NCI-H2227 treated with DMSO at 0.1 percent for 48 hours (cell line): ENCODE data around the gene IFI30.
A peak's percentile ranks its signal among the peaks of the same experiment; 100 is the strongest.

ENCODE experiments used
- DNase-seq: peaks from one replicate; lab custom pipeline; 2025; lab: John Stamatoyannopoulos, UW

IFI30 gene

GRCh38 chr19:18173572-18174288 lies at the start of gene IFI30:
IFI30 (plus strand) TSS chr19:18173813; CDS start chr19:18173842, 29 bp downstream.
- no peak for DNase-seq

GRCh38 chr19:18123819-18124218 lies 49.8 kb upstream of the IFI30 start:
- no peak for DNase-seq

- no peak for DNase-seq
These were observed 47.5 kb upstream of the IFI30 start for GRCh38 chr19:18126097-18126496.

- DNase-seq = no peak
These were observed 45.6 kb upstream of the IFI30 start for GRCh38 chr19:18128044-18128443.

- no peak for DNase-seq
These were observed 44.8 kb upstream of the IFI30 start for GRCh38 chr19:18128805-18129204.

GRCh38 chr19:18130523-18131242 lies 42.9 kb upstream of the IFI30 start:
- DNase-seq = no peak

GRCh38 chr19:18131841-18132596 lies 41.6 kb upstream of the IFI30 start:
- DNase-seq = no peak

GRCh38 chr19:18135712-18136584 lies 37.7 kb upstream of the IFI30 start:
- DNase-seq = no peak

- DNase-seq = no peak
These were observed 36.4 kb upstream of the IFI30 start for GRCh38 chr19:18137242-18137641.

- no peak for DNase-seq
These were observed 35.8 kb upstream of the IFI30 start for GRCh38 chr19:18137657-18138339.

- DNase-seq = no peak
These were observed 33.1 kb upstream of the IFI30 start for GRCh38 chr19:18140473-18140872.

DNA sequence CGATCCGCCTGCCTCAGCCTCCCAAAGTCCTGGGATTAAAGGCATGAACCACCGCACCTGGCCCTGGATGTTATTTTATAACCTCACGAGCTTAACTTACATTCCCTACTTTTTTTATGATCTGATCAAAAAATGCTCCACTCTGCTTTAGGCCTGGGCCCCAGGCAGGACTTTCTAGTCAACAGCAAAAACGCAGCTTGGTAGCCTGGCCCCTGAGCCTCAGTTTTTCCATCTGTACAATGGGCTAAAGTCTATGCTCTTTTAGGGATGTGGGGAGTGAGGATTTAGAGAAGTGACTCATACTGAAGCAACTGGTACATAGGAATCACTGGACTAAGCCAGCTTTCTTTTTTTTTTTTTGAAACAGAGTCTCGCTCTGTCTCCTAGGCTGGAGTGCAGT lies 32.6 kb upstream of the IFI30 start:
- no peak for DNase-seq

DNA sequence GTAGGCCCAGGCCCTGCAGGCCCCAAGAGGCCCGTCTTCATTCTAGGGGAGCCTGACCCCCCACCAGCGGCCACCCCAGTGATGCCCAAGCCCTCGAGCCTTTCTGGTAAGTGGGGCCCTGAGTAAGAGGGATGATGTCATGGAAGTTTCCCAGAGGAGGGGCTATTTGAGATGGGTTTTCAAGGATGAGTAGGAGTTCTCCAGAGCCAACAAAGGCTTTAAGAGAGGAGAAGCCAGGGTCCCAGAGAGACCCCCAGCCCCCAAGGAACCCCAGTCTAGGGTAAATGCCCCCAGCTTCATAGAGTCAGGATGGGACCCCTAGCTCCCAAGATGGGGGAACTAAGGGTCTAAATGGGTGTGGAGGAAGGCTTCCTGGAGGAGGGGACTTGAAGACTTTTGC lies 29.7 kb upstream of the IFI30 start:
- DNase-seq = no peak

- no peak for DNase-seq
These were observed 29.3 kb upstream of the IFI30 start for GRCh38 chr19:18144361-18144760.

DNA sequence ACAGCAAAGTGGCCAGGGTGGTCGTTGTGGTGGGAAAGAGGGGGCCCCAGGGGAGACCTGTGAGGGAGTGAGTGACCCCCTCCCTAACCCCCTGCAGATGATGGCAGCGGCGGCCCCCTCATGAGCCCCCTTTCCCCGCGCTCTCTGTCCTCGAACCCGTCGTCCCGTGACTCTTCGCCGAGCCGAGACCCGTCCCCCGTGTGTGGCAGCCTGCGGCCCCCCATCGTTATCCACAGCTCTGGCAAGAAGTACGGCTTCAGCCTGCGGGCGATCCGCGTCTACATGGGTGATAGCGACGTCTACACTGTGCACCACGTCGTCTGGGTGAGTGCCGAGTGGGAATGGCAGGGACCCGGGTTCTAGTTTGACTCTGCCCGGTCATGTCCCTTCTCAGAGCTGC lies 28.7 kb upstream of the IFI30 start:
- no peak for DNase-seq

- DNase-seq = no peak
These were observed 28.1 kb upstream of the IFI30 start for GRCh38 chr19:18145391-18145999.

GRCh38 chr19:18147396-18147795 lies 26.2 kb upstream of the IFI30 start:
- no peak for DNase-seq

DNA sequence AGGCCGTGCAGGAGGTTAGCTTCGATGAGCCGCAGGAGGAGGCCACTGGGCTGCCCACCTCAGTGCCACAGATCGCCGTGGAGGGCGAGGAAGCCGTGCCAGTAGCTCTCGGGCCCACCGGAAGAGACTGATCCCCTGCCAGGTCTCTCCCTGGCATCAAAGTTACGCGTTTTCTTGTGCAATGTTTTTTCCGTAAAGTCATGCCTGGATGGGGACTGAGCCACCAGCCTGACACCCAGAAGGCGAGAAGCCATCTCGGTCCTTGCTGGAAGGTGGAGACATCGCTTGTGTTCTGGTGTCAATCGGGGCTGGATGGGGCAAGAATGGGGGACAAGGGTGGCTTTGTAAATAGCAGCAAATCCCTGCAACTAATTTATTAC lies 24.0 kb upstream of the IFI30 start:
- no peak for DNase-seq

GRCh38 chr19:18150776-18151624 lies 22.6 kb upstream of the IFI30 start:
- no peak for DNase-seq

- peak; percentile 91 for DNase-seq
These were observed 21.2 kb upstream of the IFI30 start for GRCh38 chr19:18152442-18152816.
